Hematopoietic multipotent progenitor cell treated with erythropoietin and hydrocortisone succinate and interleukin-3 and kit ligand, for 6 days (in vitro differentiated cells): ENCODE measurements around the gene SBF2.
"Not testable (repeated sequence)": the region's sequence is repeated elsewhere in the genome, so short reads cannot be mapped to it uniquely, and the experiment has no call there.

Experiments used
- DNase-seq: peaks from one replicate; pipeline ENCODE4 v3.0.0-alpha.2; 2015

Gene SBF2

DNA sequence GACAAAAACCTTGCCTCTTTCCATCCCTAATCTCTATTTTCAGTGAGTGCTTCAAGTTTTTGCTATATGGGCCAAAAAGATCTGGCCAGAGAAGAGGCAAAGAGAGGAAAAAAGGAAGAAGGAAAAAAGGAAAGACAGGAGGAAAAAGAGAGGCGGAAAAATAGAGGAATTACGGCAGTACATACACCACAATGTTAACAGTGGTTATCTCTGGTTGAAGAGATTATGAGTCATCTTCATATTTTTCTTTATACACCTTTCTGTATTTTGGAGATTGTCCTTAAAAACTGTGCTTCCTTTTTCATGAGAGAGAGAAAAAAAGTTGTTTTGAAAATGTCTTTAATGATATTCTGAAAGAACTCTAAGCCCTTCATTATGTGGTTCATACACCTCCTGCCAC, 133.7 kb downstream of the SBF2 start:
- no peak for DNase-seq

DNA sequence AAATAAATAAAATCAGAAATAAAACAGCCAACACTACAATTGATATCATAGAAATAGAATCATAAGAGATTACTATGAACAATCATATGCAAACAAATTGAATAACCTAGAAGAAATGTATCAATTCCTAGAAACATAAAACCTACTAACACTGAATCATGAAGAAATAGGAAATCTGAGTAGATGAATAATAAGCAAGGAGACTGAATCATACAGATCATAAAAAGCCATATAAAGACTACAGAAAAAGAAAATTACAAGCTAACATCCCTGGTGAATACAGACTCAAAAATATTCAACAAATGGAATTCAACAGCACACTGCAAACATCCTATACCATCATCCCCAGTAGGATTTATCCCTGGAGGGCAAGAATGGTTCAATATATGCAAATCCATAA, 135.6 kb downstream of the SBF2 start:
- DNase-seq = no peak

DNA sequence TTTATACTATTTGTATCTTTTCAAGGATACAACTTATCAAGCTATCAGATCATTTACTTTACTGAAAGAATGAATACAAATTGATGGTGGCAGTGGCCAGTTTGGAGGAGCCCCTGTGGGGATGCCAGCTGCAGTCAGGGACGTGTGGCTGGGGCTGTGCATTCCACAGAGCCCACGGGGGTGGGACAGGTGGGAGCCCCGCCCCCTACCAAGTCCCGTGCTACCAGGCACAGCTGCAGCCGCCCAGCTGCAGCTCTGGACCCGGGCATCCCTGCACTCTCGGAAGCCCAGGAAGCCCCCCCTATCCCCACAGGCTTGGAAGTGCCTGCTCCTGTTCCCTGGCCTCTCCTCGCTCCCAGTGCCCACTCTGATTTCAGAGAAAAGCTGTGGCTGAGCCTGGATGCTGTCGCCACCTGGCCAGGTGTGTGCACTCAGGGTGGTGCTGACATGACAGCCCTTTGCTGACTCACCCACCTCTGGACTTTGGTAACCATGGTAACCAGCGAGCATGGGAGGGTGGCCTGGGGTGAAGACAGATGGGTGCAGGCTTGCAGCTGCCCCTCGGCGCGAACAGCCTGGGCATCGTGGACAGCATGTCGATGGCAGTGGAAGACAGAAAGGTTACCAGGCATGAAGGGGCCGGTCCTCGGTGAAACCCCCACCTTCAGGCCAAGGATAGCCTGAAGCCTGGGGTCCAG, 138.1 kb downstream of the SBF2 start:
- no peak for DNase-seq

DNA sequence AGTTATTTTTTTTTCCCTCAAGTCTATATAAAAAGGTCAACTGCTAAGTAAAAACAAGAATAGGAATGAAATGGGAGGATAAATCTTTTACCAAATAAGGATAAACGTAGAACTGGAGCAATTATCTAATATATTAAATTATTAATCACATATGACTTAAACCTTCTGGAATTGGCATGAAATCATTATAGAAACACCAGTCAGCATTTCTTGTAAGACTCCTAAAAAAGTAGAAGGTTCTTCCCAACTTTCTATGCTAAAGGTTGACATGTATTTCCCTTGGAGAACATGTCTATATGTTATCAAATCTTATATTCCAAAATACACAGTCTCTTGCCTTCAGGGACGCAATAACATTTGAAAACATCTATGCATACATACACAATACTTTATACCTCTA, 143.2 kb downstream of the SBF2 start:
- DNase-seq = no peak

DNA sequence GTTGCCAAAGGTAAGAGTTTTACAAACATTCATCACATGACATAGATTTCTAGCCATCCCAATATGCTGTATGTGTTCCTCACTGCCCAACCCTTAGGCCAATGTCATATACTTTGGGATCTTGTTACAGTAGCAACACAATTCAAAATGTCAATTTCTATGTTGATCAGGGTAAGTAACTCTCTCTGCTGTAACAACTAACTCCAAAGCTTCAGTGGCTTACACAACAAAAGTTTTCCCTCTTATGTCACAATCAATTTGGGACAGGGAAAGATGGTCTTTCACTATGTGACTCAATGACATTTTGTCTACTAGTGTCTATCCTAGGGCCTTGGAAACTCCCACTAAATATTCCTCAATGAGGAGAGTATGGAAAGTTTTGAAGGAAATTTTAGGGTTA, 144.5 kb downstream of the SBF2 start:
- DNase-seq = no peak

DNA sequence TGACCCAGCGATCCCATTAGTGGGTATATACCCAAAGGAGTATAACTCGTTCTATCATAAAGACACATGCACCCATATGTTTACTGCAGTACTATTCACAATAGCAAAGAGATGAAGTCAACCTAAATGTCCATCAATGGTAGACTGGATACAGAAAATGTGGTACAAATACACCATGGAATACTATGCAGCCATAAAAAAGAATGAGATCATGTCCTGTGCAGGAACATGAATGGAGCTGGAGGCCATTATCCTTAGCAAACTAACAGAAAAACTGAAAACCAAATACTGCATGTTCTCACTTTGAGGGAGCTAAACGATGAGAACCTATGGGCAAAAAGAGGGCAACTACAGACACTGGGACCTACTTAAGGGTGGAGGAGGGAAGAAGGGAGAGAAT, 146.8 kb downstream of the SBF2 start:
- no peak for DNase-seq

DNA sequence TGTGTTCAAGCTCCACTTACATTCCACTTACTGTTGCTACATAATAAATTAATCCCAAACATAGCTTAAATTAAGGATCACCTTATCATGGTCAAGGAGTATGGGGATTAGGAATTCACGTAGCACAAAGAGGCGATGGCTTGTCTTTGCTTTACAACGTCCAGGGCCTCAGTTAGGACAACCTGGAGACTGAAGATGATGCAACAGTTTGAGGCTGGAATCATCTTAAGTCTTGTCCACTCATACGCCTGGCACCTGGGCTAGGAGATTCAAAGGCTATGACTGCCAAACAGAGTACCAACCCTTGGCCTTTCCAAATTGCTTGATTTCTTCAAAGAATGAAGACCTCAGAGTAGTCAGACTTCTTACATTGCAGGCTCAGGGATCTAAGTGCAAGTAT, 149.1 kb downstream of the SBF2 start:
- DNase-seq = no peak

DNA sequence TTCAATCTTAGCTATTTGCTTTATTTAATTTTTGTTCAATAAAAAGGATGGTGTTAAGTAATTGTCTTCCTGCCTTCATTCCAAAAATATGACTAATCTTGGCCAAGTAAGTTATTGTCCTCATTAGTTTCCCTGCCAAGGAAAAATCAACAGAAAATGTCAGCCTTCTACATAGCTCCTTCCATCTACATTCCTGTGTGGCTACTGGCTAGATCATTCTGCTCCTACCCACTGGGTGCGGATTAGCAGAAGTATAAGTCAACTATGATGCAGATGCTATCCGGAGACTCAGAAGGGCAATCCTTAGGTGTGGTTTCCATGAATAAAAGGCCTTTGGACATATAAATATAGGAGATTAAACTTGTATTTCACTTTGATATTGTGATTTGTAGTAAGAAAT, 154.4 kb downstream of the SBF2 start:
- DNase-seq = no peak

DNA sequence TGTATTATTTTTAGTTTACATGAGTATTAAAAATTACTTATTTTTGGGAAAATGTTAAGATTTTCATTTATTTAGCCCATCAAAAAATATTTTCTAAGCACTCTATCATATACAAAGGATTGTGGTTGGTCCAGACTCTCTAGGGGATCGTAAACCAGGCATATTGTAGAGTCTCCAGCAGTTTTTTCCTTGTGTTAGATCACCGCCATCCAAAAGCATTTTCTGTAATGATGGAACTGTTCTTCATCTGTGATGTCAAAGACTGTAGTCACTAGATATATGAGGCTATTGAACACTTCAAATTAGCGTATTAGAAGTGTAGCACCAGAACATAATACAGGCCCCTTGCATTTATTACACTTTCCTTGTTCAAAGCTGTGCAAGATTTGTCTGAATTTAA, 154.9 kb downstream of the SBF2 start:
- DNase-seq = no peak

DNA sequence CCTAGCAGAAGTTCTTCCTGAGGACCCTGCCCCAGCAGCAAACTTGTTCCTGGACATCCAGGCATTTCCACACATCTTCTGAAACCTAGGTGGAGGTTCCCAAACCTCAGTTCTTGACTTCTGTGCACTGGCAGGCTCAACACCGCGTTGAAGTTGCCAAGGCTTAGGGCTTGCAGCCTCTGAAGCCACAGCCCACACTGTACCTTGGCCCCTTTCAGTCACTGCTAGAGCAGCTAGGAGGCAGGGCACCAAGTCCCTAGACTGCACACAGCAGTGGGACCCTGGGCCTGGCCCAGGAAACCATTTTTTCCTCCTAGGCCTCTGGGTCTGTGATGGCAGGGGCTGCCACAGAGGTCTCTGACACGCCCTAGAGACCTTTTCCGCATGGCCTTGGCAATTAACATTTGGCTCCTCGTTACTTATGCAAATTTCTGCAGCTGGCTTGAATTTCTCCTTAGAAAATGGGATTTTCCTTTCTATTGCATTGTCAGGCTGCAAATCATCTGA, 159.0 kb downstream of the SBF2 start:
- DNase-seq = no peak

DNA sequence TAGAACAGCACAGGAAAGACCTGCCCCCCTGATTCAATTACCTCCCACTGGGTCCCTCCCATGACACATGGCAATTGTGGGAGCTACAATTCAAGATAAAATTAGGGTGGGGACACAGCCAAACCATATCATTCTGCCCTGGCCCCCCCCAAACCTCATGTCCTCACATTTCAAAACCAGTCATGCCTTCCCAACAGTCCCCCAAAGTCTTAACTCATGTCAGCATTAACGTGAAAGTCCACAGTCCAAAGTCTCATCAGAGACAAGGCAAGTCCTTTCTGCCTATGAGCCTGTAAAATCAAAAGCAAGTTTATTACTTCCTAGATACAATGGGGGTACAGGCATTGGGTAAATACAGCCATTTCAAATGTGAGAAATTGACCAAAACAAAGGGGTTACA, 159.8 kb downstream of the SBF2 start:
- not testable (repeated sequence) for DNase-seq

DNA sequence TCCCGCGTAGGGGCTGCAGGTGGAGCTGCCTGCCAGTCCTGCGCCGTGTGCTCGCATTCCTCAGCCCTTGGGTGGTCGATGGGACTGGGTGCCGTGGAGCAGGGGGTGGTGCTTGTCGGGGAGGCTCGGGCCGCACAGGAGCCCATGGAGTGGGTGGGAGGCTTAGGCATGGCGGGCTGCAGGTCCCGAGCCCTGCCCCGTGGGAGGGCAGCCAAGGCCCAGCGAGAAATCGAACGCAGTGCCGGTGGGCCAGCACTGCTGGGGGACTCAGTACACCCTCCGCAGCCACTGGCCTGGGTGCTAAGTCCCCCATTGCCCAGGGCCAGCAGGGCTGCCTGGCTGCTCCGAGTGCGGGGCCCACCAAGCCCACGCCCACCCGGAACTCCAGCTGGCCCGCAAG, 160.8 kb downstream of the SBF2 start:
- DNase-seq = not testable (repeated sequence)

DNA sequence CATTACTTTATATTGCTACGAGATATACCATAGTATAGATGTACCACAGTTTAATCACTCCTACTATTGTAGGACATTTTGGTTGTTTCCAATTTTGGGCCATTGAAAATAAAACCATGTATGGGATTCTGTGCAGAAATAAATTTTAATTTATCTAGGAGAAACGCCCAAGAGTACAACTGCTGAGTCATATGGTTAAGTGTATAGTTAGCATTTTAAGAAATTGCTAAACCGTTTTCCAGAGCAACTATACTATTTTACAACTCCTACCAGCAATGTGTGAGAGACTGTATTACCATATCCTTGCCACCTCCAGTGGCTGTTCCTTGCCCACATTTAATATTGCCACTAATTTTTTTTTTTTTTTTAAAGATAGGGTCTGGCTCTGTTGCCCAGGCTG, 163.1 kb downstream of the SBF2 start:
- no peak for DNase-seq

DNA sequence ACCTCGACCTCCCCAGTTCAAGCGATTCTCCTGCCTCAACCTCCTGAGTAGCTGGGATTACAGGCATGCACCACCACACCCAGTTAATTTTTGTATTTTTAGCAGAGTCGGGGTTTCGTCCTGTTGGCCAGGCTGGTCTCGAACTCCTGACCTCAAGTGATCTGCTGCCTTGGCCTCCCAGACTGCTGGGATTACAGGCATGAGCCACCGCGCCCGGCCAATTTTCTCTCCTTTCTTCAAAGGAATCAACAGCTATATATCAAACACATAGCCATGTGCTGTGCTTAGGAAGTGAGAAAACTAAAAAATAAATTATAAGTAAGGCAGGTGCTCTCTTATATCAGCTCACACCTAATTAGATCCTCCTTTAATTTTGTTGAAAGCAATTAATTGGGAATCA, 164.8 kb downstream of the SBF2 start:
- not testable (repeated sequence) for DNase-seq

DNA sequence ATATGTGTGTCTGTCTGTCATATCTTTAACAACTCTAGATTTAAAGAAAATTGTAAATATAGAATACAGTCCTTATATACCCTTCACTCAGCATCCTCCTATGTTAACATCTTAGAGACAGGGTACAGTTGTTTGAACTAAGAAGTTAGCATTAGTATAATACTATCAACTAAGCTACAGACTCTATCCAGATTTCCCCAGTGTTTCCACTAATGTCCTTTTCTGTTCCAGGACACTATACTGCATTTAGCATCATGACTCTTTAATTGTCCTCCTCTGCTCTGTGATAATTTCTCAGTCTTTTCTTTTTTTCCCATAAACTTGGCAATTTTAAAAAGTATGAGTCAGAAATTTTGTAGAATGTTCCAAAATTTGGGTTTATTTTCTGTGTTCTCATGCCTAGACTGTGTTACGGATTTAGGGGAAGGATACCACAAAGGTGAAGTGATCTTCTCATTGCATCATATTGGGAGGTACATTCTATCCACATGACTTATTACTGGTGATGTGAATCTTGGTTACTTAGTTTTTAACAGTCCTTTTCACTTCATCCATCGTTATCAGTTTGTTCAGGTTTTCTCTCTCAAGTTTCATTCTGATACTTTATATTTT, 168.4 kb downstream of the SBF2 start:
- DNase-seq = no peak

DNA sequence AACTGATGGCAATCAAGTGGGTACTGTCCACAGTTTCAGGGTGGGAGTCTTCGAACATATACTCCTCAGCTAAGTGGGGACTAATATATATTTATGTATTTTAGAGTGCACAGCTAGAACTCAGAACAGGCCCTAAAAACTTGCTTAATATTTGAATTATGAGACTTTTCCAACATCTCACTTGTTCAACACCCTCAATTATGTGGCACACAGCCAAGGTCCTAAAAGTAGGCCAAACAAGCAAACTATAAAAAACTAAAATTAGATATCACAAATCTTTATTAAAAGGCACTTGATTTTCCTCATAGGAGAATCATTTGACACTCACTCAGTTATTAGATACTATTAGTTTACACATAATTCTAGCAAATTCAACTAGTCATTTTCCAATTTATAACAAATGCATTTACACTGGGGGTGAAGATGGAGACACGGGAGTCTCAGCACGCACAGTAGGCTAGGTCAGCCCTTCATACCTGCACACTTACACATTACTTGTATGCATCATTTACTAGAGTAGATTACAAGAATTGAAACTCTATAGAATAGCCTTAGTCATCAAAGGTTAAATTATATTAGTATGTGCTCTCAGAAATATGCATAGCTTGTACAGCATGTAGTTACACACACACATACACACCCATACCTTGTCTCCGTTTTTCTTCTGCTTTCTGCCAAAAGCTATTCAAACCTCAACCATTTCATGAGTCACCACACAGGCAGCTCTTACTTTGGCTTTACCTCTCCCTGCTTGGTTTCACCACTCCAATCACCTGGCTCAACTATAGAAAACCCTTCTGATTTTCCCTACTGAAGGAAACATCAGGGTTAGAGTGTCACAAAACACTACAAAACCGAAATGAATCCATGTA, 171.5 kb downstream of the SBF2 start:
- DNase-seq = peak; percentile 10

DNA sequence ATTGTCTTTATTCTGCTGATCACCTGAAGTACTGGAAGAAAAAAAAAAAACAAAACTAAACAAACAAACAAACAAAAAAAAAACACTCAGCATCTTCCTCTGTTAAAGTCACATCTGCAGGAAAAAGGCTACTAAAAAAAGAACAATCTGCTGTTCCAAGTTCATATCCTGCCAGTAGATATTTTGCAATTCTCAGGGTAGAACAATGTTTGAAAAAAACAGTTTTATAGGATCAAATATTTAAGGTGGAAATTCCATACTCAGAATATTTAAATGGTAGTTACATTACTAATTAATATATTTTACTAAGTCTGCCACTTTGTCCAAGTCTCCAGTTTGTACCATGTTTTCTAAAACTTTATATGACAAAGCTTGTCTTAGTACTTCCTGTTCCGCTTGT, 175.2 kb downstream of the SBF2 start:
- DNase-seq = no peak

DNA sequence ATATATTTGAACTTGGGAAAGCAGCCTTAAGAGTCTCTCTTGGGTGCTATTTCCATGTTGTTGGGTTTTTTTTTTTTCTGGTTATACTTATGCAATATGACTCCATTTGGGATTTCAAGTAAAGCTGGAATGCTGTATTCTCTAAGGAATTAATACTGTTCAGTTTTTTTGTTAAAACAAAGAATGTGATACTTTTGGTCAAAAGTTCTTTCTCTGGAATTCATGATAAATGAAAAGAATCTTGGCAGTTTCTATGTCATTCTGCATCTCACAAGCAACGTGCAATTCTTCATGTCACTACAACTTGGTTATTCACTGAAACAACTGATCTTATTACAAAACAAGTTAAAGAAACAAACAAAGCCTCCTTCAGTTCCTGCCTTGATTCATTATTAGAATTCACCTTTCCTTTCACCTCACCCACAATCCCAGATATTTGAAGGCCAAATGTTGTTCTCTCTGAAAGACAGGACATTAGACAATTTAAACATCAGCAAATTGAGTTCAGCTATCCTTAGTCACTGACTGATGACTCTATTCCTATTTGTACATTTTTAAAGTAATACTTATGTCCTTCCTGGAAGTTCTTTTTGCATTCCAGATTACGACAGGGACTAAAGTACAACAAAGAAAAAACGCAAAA, 176.2 kb downstream of the SBF2 start:
- no peak for DNase-seq

DNA sequence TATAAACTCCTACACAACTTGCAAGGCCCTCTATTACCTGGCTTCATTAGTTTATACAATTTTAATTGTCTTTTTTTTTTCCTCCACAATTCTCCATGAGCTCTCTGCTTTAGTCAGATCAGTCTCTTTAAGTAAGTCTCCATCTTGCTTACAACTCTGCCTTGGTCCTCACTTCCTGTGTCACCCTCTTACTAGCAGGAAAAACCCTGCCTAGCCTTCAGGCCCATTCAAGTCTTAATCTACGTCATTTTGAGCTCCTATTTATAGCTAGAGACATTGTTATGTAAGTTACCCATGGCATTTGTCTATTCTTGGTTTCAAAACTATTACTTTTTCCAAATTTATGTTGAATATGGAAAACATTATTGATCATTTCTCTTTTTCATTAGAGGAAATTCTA, 177.4 kb downstream of the SBF2 start:
- no peak for DNase-seq

DNA sequence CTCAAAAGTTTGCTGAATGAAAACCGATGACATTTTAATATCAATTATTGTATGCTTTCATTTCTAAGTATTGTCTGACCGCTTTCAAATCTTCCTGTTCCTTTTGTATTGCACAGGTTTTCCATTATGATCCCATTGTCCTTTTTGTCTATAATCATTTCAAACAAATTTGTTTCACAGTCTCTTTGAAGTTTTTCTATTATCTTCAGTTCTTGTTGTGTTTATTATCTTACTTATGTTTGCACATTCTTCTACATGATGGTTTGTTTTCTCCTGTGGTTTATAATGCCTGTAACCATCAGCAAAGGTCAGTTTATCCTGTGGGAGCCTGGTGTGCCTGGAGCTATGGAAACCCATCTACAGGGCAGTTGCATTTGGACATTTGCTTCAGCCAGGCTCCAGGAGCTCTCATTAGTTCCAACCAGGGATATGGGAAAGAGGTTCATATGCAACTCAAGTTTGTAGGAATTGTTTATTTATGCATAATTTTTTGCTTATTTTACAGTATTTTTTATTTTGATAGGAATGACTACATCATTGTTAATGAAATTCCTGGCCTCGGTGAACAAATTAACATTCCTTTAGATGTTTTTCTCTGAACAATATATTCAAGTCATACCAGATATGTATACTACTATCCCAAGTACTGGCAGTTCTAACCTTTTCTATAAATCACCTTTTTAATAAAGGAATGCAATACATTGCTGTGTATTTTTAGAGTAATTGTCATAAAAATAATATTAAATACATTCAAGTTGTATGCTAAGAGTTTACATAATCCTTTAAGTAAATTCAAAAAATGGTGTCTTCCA, 179.2 kb downstream of the SBF2 start:
- no peak for DNase-seq

DNA sequence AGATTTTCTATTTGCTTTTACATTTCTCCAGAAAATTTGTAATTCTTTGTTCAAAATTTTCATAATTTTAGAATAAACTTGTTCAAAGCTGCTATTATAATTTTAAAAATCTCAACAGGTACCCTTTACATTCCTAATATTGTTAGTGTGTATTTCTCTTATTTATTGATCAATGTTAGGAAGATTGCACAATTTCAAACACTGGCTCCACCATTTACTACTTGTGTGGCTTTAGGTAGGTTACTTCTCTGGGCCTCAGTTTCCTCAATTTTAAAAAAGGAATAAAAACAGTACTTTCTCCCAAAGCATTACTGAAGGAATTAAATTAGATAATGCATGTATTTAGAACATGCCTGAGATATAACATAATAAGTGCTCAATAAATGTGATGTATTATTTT, 180.2 kb downstream of the SBF2 start:
- DNase-seq = no peak

DNA sequence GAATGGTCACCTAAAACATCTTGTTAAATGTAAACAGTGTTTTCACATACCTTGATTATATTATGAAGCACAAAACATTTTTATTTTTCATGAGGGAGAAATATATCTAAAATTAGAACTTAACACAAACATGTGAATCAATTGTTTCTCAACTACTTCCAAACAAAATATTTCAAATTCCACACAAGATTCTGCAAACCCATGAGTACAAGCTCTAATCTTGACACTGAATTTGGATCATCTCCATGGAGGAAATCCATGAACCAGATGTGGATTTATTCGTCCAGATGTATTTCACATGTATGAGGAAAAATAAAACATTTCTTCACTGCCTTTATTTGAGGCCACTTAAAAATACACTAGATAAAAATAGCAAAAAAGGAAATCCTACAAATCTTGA, 184.2 kb downstream of the SBF2 start:
- DNase-seq = no peak
